Mammary epithelial cell (primary cell): ENCODE results near the gene COL5A1.

Experiments
- CTCF ChIP-seq, 2 donors: IDR thresholded peaks in 1 of 2; conservative IDR thresholded peaks in 1 of 2; 2 replicates each; pipeline ENCODE4 v1.5.1; 2011 to 2012; ENCODE audit warnings: inconsistent platforms in 2 of 2, low read length in 2 of 2, mild to moderate bottlenecking in 2 of 2, control low read depth in 1 of 2, low read depth in 1 of 2; ENCODE audit not compliant: insufficient read depth in 1 of 2; ENCODE audit errors: extremely low read depth in 1 of 2
- EZH2 ChIP-seq: IDR thresholded peaks from 2 replicates; pipeline ENCODE4 v1.6.1; 2012; ENCODE audit warnings: low read length, inconsistent platforms, borderline replicate concordance

- TF ChIP-seq CTCF (conservative IDR thresholded peaks at IDR 0.05 in 1 of 2, IDR thresholded peaks at IDR 0.05 in 1 of 2; ENCODE audit: extremely low read depth in 1 of 2, insufficient read depth in 1 of 2, low read depth in 1 of 2, low read length in 2 of 2) (no peak), EZH2 (no peak)
Measured at GRCh38 chr9:134694714-134695113, 53.1 kb downstream of the COL5A1 start.
